Measurements from ENCODE around the gene PRM3. TPM values are rescaled to one million over a fixed set of nuclear protein-coding genes. Genes with fewer than 3 reads are reported as not detected.

Gene PRM3
- total and polyA plus RNA-seq, 12 donors, result not detected

GRCh38 chr16:11306997-11307638, 33.7 kb upstream of the PRM3 start:
- no peaks in the 10 kb centered on the region for H3K36me3 ChIP-seq
- no peak overlapping the region for H3K4me3 ChIP-seq
- WGBS, 2 donors, result 84 to 87% methylated on average over 7 of the region's 7 CpGs
- ATAC-seq (no peak), DNase-seq (no peak)
- H3K27me3 ChIP-seq, result no peaks in the 10 kb centered on the region
- intact Hi-C loops (cut with DNase I), result no loop called here
- peaks cover 0 to 44% (median 4%) of the 10 kb centered on the region in 9 donors for H3K4me1 ChIP-seq
- H3K9me3 ChIP-seq, result peaks cover 0 to 3% (median 0%) of the 10 kb centered on the region in 11 donors
- H3K27ac ChIP-seq, result no peak overlapping the region
- TF ChIP-seq CTCF (IDR thresholded peaks at IDR 0.05), result no peak

- no peak for DNase-seq
- ATAC-seq, result no peak
- 87 to 93% methylated on average over 8 of the region's 8 CpGs for WGBS, 2 donors
- intact Hi-C loops (cut with DNase I), result no loop called here
- TF ChIP-seq CTCF (IDR thresholded peaks at IDR 0.05), result no peak
- H3K27ac ChIP-seq, result no peak overlapping the region
- peaks cover 0 to 3% (median 0%) of the 10 kb centered on the region in 11 donors for H3K9me3 ChIP-seq
- peaks cover 0 to 38% (median 0%) of the 10 kb centered on the region in 9 donors for H3K4me1 ChIP-seq
- no peak overlapping the region for H3K4me3 ChIP-seq
- no peaks in the 10 kb centered on the region for H3K36me3 ChIP-seq
- H3K27me3 ChIP-seq, result no peaks in the 10 kb centered on the region
Measured at GRCh38 chr16:11306381-11306780, 33.0 kb upstream of the PRM3 start.

- DNase-seq (no peak), ATAC-seq (no peak)
- Histone ChIP-seq H3K4me3 (no peak overlapping the region), H3K27ac (no peak overlapping the region), H3K4me1 (peaks cover 0 to 15% (median 0%) of the 10 kb centered on the region in 9 donors), H3K27me3 (no peaks in the 10 kb centered on the region), H3K9me3 (peaks cover 0 to 3% (median 0%) of the 10 kb centered on the region in 11 donors), H3K36me3 (no peaks in the 10 kb centered on the region)
- WGBS, 2 donors, result 71 to 75% methylated on average over 18 of the region's 18 CpGs
- intact Hi-C loops (cut with DNase I), result no loop called here
- TF ChIP-seq CTCF (IDR thresholded peaks at IDR 0.05), result no peak
Measured at GRCh38 chr16:11303405-11304138, 30.1 kb upstream of the PRM3 start.

GRCh38 chr16:11302977-11303376, 29.5 kb upstream of the PRM3 start:
- H3K4me3 ChIP-seq, result no peak overlapping the region
- intact Hi-C loops (cut with DNase I), result no loop called here
- H3K27me3 ChIP-seq, result no peaks in the 10 kb centered on the region
- WGBS, 2 donors, result 55 to 75% methylated on average over 4 of the region's 4 CpGs
- H3K27ac ChIP-seq, result no peak overlapping the region
- peaks cover 0 to 3% (median 0%) of the 10 kb centered on the region in 11 donors for H3K9me3 ChIP-seq
- TF ChIP-seq CTCF (IDR thresholded peaks at IDR 0.05), result no peak
- H3K36me3 ChIP-seq, result no peaks in the 10 kb centered on the region
- H3K4me1 ChIP-seq, result peaks cover 0 to 12% (median 0%) of the 10 kb centered on the region in 9 donors
- DNase-seq (no peak), ATAC-seq (no peak)

All from heart right ventricle (tissue), 16 donors.